Erythroblast (primary cell): ENCODE results near the gene OGDH.

Source experiments
- GATA1 ChIP-seq: IDR thresholded peaks from 2 replicates; pipeline ENCODE4 v1.6.1; 2011; ENCODE audit warnings: low read depth, mild to moderate bottlenecking, control low read depth, low read length, moderate library complexity
- POLR2A ChIP-seq: IDR thresholded peaks from 2 replicates; pipeline ENCODE4 v1.6.1; 2011; ENCODE audit warnings: mild to moderate bottlenecking, low read length

GRCh38 chr7:44650772-44651171, 44.3 kb downstream of the OGDH start:
- no peak for TF ChIP-seq POLR2A
- TF ChIP-seq GATA1 = no peak
